Measurements from ENCODE around the gene CRB3.

- TF ChIP-seq SMARCB1 (IDR thresholded peaks at IDR 0.05; ENCODE audit: insufficient read length, low read depth) = no peak
- TF ChIP-seq GTF2E2 (tag; IDR thresholded peaks at IDR 0.05) = no peak
- no peak for TF ChIP-seq PKNOX1 (IDR thresholded peaks at IDR 0.05)
- TF ChIP-seq ZNF431 (CRISPR knock-in tag; IDR thresholded peaks at IDR 0.05) = no peak
- TF ChIP-seq ZBTB43 (CRISPR knock-in tag; IDR thresholded peaks at IDR 0.05) = no peak
- no peak for TF ChIP-seq LARP7 (IDR thresholded peaks at IDR 0.05)
- no peak for TF ChIP-seq MAFG (tag; conservative IDR thresholded peaks at IDR 0.05)
- no peak for TF ChIP-seq CTCF (IDR thresholded peaks at IDR 0.05 in 2 of 3, conservative IDR thresholded peaks at IDR 0.05 in 1 of 3; ENCODE audit: insufficient read depth in 2 of 3, low read depth in 1 of 3, low read length in 3 of 3)
- TF ChIP-seq ARNT (IDR thresholded peaks at IDR 0.05) = no peak
- no peak for TF ChIP-seq JUN (IDR thresholded peaks at IDR 0.05; ENCODE audit: borderline replicate concordance, low read depth, low read length)
- TF ChIP-seq JUN (CRISPR knock-in tag; IDR thresholded peaks at IDR 0.05; ENCODE audit: borderline replicate concordance) = no peak
- no peak for TF ChIP-seq PTBP1 (IDR thresholded peaks at IDR 0.05; ENCODE audit: low read depth, low read length)
- TF ChIP-seq XRCC5 (IDR thresholded peaks at IDR 0.05; ENCODE audit: low read depth, low read length) = no peak
- no peak for TF ChIP-seq POLR2AphosphoS5 (IDR thresholded peaks at IDR 0.05; ENCODE audit: control insufficient read depth, insufficient read depth, low read depth, low read length)
- TF ChIP-seq SETDB1 (IDR thresholded peaks at IDR 0.05; ENCODE audit: low read length) = no peak
Measured at GRCh38 chr19:6472713-6473112, 8.6 kb downstream of the CRB3 start.

Data from K562 (cell line).